Measurements from ENCODE around the gene CDH20.

The CDH20 gene

DNA sequence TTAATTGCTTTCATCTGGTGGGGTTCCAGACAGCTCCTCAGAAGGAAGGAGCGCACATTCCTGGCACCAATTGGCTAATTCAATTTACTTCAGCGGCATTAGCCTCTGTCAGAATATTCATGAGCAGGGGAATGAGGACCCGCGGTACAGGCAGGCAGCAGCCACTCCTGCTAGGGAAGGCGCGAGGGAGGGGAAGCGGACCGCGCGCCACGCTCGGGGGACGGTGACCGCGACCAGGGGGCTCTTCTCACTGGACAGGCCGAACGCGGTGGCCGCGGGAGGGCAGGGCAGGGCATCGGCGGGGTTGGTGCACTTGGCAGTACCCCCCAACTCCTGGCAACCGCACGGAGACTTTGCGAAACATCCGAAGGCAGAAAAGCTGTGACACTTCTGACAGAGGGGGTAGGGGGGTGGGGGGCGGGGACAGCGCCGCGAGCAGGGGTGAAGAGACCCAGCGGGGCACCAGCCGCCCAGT, at the start of gene CDH20:
CDH20 (plus strand) TSS at position 160 of the 475 bp plus-strand sequence.
- no peak for DNase-seq (ENCODE audit: low read depth)

DNA sequence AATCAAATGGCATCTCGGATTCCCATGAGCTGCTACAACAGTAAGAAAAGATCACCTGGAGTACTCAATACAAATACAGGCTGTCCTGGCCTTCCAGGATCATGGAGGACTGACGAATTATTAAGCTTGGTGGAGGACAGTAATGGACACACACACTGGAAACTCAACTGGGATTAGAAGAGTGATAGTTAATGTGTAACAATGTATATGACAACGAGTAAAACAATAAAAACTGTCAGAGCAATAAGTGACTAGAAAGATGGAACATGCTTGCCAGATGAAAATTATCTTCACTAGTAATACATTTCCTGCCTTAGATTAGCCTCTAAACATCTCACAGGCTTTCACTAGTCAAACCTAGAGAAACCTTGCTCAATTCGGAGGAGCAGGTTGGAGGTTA, 49.2 kb upstream of the CDH20 start:
- no peak for DNase-seq (ENCODE audit: low read depth)

DNA sequence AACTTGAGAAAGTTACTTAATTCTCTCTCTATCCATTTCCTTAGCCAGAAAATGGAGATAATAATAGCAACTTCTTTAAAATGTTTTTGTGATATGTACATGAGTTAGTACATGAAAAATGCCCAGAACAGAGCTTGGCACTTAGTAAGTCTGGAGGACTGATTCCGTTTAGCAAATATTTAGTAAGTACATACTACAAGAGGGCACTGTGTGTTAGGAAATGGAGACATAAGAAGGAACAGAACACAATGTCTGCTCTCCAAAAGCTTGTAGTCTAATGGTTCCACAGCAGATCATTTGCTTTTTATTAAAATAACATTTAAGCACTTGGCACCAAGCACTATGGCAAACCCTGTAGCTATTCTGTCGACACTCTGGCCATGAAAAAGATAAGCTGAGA, 47.5 kb upstream of the CDH20 start:
- DNase-seq (ENCODE audit: low read depth): no peak

DNA sequence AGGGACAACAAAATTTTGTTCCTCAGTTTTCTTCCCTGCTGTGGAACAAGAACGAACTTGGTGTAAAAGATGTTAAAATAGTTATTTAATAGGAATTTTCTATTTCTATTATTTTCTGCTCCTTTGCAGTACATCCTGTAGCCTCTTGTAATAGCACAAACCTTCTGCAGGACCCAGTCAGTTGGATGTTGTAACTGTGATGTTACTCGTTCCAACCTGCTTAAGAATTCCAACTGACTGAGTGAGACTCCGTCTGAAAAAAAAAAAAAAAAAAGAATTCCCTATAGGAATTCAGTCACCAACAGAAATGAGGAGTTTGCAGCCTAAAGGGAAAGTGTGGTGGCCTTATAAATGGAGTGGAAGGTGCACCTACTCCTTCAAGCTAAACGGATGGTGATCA, 46.4 kb upstream of the CDH20 start:
- DNase-seq (ENCODE audit: low read depth): no peak

DNA sequence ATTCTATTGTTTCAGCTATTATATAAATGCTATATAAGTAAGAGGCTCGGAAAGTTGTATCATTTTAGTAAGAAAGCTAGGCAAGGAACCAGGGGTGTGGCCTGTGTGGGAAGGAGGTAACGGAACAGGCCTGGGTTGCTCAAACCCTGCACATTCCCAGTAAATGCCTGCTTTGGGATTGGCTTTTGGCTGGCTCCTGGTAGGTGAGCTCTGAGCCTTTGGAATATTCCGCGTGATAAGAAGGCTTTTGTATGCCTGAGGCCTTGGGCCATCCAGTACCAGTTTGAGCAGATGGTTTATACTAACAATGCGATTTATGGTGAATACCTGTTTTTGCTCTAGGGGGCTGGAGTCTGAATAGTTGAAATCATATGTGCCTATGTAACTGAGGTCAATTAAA, 42.6 kb upstream of the CDH20 start:
- no peak for DNase-seq (ENCODE audit: low read depth)

DNA sequence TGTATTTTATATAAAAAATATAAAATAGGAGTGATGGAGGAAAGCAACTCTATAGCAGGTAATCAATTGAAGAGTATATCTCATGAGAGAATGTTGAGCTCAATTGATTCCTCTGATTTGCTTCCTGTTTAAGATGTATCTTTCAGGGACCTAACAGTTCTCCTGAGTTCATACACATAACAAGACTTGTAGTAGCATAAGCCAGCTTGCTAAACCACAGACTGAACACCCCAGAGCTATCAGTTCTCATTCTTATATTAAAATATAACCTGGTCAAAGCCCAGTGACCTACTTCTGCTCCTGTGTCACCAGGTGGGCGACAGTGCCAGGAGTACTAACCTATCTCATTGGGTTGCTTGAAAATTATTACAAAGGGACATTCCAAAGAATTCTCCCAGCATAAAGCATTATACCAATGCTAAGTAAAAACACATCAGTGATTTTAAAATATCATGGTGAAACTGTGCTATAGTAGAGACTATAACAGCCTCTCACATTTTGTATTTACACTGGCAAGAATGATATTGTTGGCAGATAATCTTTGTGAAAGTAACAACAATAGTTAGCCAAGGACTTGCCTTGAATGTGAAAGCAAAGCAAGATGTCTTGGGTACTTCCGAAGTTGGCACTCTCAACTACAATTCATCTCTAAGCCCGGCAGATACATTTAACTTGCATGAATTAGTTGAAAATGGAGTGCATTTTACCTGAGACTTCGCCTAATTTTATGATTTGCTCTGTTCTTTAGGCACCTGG, 40.8 kb upstream of the CDH20 start:
- DNase-seq (ENCODE audit: low read depth): no peak

DNA sequence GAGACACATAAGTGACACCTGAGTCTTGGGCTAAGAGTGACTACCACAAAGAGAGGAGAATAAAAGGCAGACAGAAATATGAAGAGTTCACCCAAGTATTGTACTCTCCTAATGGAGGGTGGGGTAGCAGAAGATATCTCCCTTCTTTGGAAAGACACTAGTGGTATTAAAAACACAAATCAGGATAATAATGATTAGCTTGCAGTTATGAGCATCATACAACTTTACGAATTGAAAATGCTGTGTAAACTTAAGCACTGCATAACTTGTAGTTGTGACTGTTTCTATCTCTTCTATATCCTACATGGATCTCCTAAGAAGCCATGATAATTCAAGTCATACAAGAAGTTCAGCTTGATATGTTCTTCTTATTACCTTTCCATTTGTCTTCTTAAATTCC, 38.1 kb upstream of the CDH20 start:
- DNase-seq (ENCODE audit: low read depth): no peak

DNA sequence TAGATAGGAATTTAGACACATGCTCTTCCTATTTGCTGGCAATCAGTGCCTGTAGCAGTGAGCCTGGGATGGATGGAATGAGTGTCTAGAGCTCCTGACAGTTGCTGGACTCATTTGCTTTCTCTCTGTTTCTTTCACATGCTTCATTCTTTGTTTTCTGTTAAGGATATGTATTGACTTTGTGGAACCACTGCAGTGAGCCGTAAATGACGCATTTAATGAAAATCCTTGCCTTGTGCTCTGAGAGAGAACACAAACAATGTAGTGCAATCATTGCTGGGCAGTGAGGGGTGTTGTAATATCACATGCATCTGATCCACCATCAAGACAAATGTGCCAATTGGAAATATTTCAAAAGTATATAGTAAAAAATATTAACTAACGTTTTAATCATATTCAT, 25.2 kb upstream of the CDH20 start:
- DNase-seq (ENCODE audit: low read depth): no peak

DNA sequence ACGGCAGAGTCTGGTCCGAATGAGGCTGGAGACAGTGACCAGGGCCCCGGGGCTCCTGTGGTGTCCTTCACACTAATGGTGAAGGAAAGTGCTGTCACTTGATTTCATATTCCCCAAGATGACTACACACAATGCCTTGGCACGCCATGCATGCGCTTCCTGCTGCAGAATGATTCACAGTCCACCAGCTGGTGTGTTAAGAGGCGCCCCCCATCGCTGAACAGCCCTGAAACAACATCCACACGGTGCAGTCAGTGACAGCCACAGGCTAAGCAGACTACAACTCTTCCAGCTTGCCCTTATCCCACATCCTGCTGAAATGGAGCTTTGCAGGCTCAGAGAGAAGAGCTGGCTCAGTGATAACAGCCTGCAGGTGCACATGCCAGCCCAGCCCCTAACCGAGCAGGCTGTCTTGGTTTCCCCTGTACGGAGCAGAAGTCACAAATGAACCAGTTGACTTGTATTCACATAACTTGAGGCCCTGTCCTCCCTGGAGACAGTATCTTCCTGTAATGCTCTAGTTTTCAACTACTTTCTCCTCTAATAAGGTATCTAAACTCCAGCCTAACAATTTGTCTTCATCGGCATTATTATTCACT, 24.3 kb upstream of the CDH20 start:
- no peak for DNase-seq (ENCODE audit: low read depth)

DNA sequence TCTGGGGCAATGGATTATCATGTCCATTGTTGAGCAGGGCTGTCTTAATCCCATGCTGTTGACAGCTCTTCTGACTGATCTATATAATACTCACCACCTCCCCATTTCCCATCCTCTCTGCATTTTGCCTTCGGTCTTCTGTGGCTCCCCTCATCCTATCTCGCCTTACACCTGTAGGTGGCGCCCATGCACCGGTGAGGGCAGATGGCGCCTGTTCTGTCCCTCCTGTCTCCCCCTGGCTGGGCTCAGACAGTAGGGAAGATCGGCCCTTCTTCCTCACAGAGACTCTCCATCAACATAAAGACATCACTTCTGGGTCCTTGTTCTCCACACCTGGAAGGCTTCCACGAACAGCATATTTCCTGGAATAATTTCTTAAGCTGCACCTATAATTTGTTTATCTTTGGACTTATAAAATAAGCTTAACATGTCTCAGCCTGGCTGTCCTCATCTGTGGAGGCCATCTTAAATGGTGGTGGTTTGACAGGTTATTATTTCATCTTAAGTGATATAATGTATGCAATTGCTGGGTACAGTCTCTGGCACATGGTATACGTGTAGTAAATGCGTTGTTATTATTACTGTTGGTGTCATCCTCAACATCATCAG, 10.9 kb upstream of the CDH20 start:
- DNase-seq (ENCODE audit: low read depth): no peak

DNA sequence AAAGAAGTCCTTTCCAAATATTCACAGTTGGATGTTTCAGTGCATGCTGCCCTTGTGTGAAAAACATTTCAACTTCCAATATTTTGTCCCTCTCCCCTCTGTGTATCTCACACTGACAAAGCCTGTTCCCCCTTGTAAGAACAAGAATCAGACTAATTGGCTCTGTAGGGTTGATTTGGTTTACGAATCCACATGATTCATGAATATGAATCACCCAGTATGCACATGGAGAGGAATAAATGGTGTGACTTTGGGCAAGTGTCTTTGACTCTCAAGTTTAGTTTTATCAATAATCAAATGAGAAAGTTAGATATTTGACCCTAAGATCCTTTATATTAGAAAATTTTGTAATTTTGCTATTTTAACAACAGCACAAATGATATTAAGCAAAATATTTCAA, 9.3 kb upstream of the CDH20 start:
- DNase-seq (ENCODE audit: low read depth): no peak

DNA sequence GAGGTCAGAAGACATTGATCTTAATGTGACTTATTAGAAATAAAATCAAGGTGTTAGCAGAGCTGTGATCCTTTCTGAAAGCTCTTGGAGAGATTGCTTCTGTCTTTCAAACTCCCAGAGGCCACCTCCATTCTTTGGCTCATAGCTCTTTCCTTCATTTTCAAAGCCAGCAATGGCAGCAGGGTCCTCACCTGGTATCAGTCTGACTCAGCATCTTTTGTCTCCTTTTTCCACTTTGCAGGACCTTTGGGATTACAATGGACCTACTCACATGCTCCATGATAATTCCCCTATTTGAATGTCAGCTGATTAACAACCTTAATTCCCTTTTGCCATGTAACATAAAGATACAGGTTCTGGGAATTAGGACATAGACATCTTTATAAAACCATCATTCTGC, 6.8 kb upstream of the CDH20 start:
- no peak for DNase-seq (ENCODE audit: low read depth)

DNA sequence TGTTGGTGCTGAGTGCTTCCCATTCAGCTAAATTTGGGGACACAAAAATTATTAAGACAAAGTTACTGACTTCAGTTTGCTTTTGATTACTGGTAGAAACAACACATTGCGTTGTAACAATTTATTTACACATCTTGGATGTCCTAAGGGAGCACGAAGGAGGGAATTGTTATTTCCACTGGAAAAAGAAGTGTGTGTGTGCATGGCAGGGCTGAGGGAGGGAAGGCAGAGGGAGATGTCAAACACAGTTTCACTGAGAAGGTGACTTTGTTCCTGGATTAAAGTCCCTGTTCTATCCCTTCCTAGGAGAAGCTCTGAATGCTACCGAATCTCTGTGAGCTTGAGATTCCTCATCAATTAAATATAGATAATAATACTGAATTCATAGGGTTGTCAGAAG, 3.8 kb upstream of the CDH20 start:
- no peak for DNase-seq (ENCODE audit: low read depth)

DNA sequence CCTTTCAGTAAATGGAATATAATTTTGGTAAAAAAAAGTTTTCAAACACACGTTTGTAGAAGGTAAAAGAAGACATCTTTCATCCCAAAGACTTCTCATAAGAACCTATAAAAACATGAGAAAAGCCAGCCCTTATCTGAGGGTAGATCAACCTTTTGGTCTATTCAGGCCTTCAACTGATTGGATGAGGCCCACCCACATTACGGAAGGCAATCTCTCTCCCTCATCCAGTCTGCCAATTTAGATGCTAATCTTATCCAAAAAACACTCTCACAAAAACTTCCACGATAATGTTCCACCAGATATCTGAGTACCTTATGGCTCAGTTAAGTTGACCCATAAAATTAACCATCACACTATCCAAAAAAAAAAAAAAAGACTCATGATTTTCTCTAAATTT, 2.2 kb upstream of the CDH20 start:
- no peak for DNase-seq (ENCODE audit: low read depth)

DNA sequence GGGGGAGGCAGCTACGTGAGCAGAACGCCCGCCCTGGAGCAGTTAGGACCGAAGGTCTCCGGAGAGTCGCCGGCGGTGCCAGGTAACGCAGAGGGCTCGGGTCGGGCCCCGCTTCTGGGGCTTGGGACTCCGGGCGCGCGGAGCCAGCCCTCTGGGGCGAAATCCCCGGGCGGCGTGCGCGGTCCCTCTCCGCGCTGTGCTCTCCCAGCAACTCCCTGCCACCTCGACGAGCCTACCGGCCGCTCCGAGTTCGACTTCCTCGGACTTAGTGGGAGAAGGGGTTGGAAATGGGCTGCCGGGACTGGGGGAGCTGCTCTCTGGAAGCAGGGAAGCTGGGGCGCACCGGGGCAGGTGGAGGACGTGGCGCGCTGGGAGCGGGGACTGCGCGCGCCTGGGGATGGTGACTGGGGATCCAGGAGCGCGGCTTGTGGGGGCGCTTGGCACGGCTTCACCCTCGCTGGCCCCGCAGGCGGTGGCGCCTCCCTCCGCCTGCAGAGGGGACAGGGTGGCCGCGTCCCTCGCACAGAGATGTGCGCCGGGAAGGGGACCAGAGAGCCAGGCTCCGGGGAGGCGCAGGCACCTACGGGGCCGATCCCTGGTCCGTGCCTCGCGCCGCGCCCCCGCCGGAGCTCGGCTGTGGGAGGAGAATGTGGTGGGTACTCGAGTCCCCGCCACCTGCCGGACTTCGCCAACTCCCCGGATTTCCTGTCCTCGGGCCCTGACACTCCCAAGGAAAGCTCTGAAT, 688 bp downstream of the CDH20 start:
- DNase-seq (ENCODE audit: low read depth): no peak

DNA sequence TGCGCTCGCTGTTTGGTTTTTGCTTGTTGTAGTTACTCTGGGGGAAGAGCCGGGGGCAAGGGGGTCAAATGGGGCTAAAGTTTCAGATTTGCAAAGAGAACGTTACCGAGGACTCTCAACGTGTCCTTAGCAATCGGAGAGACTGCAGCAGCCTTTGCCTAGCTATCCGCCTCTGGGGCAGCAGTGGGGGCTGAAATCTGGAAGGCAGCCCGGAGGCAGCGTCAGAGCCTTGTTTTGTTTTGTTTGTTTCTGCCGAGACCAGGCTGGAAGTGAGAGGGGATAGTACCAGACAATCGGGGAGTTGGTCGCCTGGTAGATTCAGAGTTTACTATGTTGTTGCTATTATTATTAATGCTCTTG, 1.2 kb downstream of the CDH20 start:
- no peak for DNase-seq (ENCODE audit: low read depth)

DNA sequence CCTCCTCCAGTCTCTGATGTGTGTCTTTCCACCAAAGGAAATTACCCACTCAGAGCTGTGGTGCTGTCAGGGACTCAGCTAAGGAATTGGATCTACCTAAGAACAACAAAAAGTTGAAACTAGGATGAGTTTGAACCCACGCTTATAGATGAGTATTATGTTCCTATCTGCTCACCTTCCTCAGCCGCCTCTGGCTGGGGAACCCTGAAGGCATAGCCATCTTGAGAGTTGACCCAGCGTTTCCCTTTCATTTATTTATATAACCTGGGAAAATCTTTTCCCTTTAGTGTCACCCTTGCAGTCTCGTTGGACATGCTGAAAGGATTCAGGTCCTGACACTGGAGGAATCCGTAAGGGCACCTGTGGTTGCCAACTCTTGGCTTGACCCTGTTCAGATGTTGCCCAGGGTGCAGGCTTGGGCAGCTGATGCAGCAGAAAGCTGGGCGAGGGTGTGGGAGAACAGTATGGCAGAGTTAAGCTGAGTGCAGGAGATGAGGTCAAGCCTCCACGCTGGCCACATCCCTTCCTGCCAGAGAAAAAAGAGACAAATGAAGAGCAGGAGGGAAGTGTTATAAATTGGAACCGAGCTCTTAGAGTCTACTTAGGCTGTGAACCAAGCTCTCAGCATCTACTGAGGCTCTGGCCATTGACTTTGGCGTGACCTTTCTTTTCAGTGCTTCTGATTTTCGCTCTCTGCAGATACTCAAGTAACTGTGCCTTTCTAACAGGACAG, 1.9 kb downstream of the CDH20 start:
- no peak for DNase-seq (ENCODE audit: low read depth)

DNA sequence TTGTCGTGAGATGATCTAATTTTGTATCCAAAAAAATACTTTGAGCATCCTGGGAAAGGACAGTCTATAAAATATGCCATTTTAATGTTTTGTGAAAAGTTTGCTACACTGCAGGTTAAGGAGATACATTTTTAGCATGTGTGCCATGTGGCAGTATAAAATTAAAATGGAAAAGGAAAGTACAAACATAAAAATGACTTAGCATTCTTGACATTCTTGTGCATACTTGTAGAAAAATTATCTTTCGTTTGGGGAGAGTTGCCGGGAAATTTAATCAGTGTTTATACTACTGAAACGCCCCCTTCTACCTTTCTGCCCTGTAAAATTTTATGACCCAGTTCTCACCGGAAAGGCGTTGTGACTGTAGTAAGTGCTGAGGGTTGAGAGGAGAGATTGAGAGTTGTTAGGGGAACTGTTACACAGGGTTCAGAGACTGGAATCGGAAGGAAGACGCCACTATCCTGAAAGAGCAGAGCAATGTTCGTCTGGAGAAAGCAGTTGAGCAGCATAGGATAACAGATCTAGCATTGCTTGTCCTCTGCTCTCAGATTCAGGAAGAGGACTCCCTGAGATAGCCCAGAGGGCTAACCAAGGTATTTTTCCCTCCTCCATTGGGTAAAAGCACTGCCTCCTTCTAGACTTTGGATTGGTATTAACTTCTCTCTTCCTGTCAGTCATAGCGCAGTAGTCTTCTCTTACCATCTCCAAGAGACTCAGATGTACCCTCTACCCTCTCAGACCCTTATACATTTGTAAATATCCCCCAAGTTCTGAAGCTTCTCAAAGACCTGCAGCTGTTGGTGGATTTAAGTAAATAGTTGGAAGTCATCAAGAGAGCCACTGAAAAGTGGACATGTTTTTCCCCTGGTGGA, 2.7 kb downstream of the CDH20 start:
- no peak for DNase-seq (ENCODE audit: low read depth)

DNA sequence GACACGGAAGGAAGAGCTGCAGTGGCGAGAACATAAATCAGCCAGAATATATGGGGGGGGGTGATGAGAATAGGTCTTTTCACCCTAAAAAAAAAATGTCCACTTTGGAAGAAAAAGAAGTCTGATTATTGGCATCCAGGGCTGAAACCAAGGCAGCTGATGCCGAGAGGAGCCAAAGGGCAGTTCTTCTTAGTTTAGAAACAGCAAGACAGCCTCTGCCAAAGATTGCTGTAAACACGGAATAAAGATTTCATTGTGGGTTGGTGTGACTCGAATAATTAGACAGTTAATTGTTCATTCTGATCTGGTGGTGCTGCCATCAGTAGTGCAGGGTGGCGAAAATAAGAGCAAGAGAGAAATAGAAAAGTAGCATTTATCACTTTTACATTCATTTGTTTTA, 3.5 kb downstream of the CDH20 start:
- no peak for DNase-seq (ENCODE audit: low read depth)

DNA sequence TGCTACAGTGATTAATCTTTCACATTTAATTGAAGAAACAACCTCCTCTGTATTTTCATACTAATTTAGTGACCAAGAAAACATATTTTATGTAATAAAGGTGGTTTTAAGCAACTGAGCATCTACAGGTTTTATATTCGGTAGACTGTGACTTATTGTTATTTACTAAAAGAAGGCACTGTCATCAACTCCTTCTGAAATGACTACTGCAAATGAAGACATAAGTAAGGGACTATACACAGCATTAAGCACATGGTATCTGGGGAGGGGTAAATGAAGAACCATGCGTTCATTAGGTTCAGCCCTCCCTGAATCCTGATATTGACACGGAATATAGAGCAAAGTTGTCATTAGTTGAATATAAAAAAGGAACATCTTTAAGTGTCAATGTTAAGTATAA, 4.3 kb downstream of the CDH20 start:
- DNase-seq (ENCODE audit: low read depth): no peak

DNA sequence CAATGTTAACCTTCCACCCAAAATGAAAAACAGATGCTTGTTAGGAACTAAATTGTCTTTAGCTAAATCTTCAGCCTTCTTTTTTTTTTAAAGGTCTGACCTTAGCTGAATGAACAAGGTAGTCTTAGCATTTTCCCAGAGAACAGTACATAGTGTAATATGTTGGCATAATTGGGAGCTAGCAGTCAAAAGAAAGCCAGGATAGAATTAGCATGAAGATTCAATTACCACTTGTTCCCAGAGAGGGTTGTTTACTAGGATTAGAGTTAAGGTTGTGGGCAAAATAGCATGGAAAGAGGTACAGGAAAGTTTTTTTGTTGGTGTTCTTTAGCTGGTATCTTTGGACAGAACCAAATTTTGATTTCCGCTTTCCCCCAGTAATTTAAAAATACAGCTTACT, 6.9 kb downstream of the CDH20 start:
- DNase-seq (ENCODE audit: low read depth): no peak
